PFSK-1 (cell line): ENCODE results near the gene CDK15.

Experiments used
- FOXP2 ChIP-seq: optimal IDR thresholded peaks from 2 replicates; pipeline ENCODE3; 2011; ENCODE audit warnings: borderline replicate concordance, control low read depth, inconsistent platforms; ENCODE audit not compliant: insufficient read depth; ENCODE audit errors: extremely low read length, extremely low read depth
- POLR2AphosphoS5 ChIP-seq: IDR thresholded peaks from 2 replicates; pipeline ENCODE4 v1.6.1; 2012; ENCODE audit warnings: low read depth, mild to moderate bottlenecking, control low read depth, low read length, moderate library complexity
- REST ChIP-seq, 2 experiments: IDR thresholded peaks; 2 replicates each; pipeline versions ENCODE4 v1.6.1 to v1.8.0; 2011 to 2012; ENCODE audit warnings: low read depth in 2 of 2, low read length in 2 of 2, control low read depth in 1 of 2, inconsistent platforms in 1 of 2, mild to moderate bottlenecking in 1 of 2, moderate library complexity in 1 of 2; ENCODE audit not compliant: insufficient read depth in 1 of 2
- SIN3A ChIP-seq: IDR thresholded peaks from 2 replicates; pipeline ENCODE4 v1.6.1; 2012; ENCODE audit warnings: mild to moderate bottlenecking, low read length, moderate library complexity, borderline replicate concordance; ENCODE audit not compliant: insufficient read depth
- TAF1 ChIP-seq: IDR thresholded peaks from 2 replicates; pipeline ENCODE4 v1.6.1; 2012; ENCODE audit warnings: low read length, control low read depth, borderline replicate concordance; ENCODE audit not compliant: insufficient read depth

CDK15 gene

DNA sequence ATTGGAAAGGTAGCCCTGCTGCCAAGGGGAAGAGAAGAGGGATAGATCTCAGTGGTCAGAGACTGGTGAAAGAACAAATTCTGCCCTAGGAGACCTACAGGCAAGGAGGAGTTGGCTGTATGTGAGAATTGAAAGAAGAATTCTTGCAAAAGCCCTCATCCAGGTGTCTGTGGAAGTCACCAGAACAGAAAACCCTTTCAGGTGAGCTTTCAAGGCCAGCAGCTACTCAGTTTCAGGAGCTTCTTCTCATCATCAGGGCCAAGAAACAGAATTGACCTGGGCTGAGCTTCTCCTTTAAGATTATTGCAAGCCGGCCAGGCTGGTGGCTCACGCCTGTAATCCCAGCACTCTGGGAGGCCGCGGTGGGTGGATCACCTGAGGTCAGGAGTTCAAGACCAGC is 110.2 kb downstream of the CDK15 start:
- TF ChIP-seq POLR2AphosphoS5 (no peak), REST (IDR thresholded peaks at IDR 0.05; ENCODE audit: insufficient read depth in 1 of 2, low read depth in 2 of 2, low read length in 2 of 2) (no peak), SIN3A (no peak), FOXP2 (no peak), TAF1 (no peak)

DNA sequence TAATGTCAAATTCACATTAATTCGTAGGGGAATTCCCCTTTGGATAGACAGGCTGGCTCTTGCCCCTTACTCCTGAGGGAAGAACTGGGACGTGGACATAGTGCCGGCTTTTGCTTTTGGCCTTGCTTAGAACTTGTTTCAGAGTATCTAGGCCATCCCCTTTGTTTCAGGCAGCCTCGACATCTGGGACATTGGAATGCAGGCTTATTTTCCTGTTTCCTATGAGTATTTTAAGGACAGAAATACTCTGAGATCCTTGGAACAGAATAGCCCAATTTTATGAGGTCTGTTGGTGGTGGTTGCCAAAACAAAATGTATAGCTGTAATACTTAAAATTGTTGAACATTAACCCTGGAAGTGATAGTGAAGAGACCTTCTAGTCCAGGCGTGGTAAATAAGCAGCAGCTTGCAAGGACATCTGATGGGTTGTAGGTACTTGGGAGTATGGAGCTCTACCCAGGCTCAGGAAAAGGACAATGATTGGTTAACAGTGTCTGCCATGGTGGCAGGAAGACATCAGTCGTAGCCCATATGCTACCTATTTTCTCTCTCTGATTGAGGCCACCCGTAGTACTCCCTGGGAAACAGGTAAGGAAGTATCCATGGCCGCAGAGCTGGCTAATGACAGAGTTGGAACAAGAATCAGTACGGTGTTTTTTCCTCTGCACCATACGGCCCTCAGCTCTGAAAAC is 112.4 kb downstream of the CDK15 start:
- TF ChIP-seq FOXP2 (no peak), REST (IDR thresholded peaks at IDR 0.05; ENCODE audit: insufficient read depth in 1 of 2, low read depth in 2 of 2, low read length in 2 of 2) (no peak), POLR2AphosphoS5 (no peak), TAF1 (no peak), SIN3A (no peak)

GRCh38 chr2:201919308-201919634 is 112.9 kb downstream of the CDK15 start:
- TF ChIP-seq POLR2AphosphoS5 (no peak), TAF1 (no peak), FOXP2 (no peak), SIN3A (no peak), REST (IDR thresholded peaks at IDR 0.05; ENCODE audit: insufficient read depth in 1 of 2, low read depth in 2 of 2, low read length in 2 of 2) (no peak)

- TF ChIP-seq FOXP2 (no peak), POLR2AphosphoS5 (no peak), SIN3A (no peak), TAF1 (no peak), REST (IDR thresholded peaks at IDR 0.05; ENCODE audit: insufficient read depth in 1 of 2, low read depth in 2 of 2, low read length in 2 of 2) (no peak)
Observed at GRCh38 chr2:201923436-201924328, 117.3 kb downstream of the CDK15 start.
